Fibroblast of skin of left biceps (primary cell): Measurements from ENCODE around the gene DUSP28.

Experiments
- DNase-seq, 2 experiments: peaks; one replicate each; pipeline ENCODE4 v3.0.0-alpha.2; 2013; ENCODE audit warnings: low read depth in 2 of 2

The DUSP28 gene

GRCh38 chr2:240586198-240586918 lies 26.2 kb downstream of the DUSP28 start, which contains the start of gene CAPN10:
Gene CAPN10 (plus strand): TSS chr2:240586734. CDS start chr2:240586912, 178 bp downstream.
- peak; percentile 73 to 77 for DNase-seq

- DNase-seq: no peak
Measured at GRCh38 chr2:240586919-240587800, 27.0 kb downstream of the DUSP28 start.

- DNase-seq: no peak
Measured at GRCh38 chr2:240588006-240588655, 28.0 kb downstream of the DUSP28 start.

GRCh38 chr2:240588669-240589068 lies 28.5 kb downstream of the DUSP28 start:
- no peak for DNase-seq

GRCh38 chr2:240589375-240589774 lies 29.2 kb downstream of the DUSP28 start:
- no peak for DNase-seq

- DNase-seq: no peak
Measured at GRCh38 chr2:240589850-240590525, 29.8 kb downstream of the DUSP28 start.

- no peak for DNase-seq
Measured at GRCh38 chr2:240590681-240591111, 30.5 kb downstream of the DUSP28 start.

GRCh38 chr2:240591226-240591625 lies 31.1 kb downstream of the DUSP28 start:
- no peak for DNase-seq

GRCh38 chr2:240591784-240592183 lies 31.6 kb downstream of the DUSP28 start:
- no peak for DNase-seq

GRCh38 chr2:240593026-240593702 lies 33.0 kb downstream of the DUSP28 start:
- no peak for DNase-seq

- no peak for DNase-seq
Measured at GRCh38 chr2:240593703-240594451, 33.7 kb downstream of the DUSP28 start.

- DNase-seq: no peak
Measured at GRCh38 chr2:240594511-240595380, 34.6 kb downstream of the DUSP28 start.

GRCh38 chr2:240595381-240596079 lies 35.4 kb downstream of the DUSP28 start:
- DNase-seq: no peak

- no peak for DNase-seq
Measured at GRCh38 chr2:240596080-240596460, 35.9 kb downstream of the DUSP28 start.

GRCh38 chr2:240596491-240596931 lies 36.4 kb downstream of the DUSP28 start:
- no peak for DNase-seq

- no peak for DNase-seq
Measured at GRCh38 chr2:240597054-240597418, 36.9 kb downstream of the DUSP28 start.

- no peak for DNase-seq
Measured at GRCh38 chr2:240597419-240598181, 37.4 kb downstream of the DUSP28 start.

- no peak for DNase-seq
Measured at GRCh38 chr2:240598311-240598911, 38.3 kb downstream of the DUSP28 start.
